COLO668 (cell line): ENCODE data around the gene TOX2.

Experiments
- DNase-seq: peaks from one replicate; lab custom pipeline; 2025; ENCODE audit not compliant: unreplicated experiment; lab: John Stamatoyannopoulos, UW

TOX2 gene

GRCh38 chr20:44016525-44016924, 101.9 kb downstream of the TOX2 start:
- no peak for DNase-seq

GRCh38 chr20:44017211-44017610, 102.6 kb downstream of the TOX2 start:
- no peak for DNase-seq

GRCh38 chr20:44017905-44018258, 103.2 kb downstream of the TOX2 start:
- no peak for DNase-seq

- DNase-seq, result peak; percentile 92
Measured at GRCh38 chr20:44018259-44018941, 103.7 kb downstream of the TOX2 start.

GRCh38 chr20:44018942-44019637, 104.4 kb downstream of the TOX2 start:
- DNase-seq, result no peak

GRCh38 chr20:44019638-44020335, 105.1 kb downstream of the TOX2 start:
- no peak for DNase-seq

- peak; percentile 29 for DNase-seq
Measured at GRCh38 chr20:44020406-44021148, 105.9 kb downstream of the TOX2 start.

GRCh38 chr20:44021186-44021585, 106.5 kb downstream of the TOX2 start:
- no peak for DNase-seq

- no peak for DNase-seq
Measured at GRCh38 chr20:44021900-44022299, 107.2 kb downstream of the TOX2 start.

- DNase-seq, result no peak
Measured at GRCh38 chr20:44022464-44022863, 107.8 kb downstream of the TOX2 start.

- DNase-seq, result peak; percentile 16
Measured at GRCh38 chr20:44023515-44024371, 109.1 kb downstream of the TOX2 start.

GRCh38 chr20:44024820-44025580, 110.3 kb downstream of the TOX2 start:
- DNase-seq, result no peak

- DNase-seq, result no peak
Measured at GRCh38 chr20:44025756-44026155, 111.1 kb downstream of the TOX2 start.

GRCh38 chr20:44026647-44027342, 112.1 kb downstream of the TOX2 start:
- DNase-seq, result no peak

- no peak for DNase-seq
Measured at GRCh38 chr20:44027343-44028002, 112.8 kb downstream of the TOX2 start.

GRCh38 chr20:44028003-44028730, 113.5 kb downstream of the TOX2 start:
- no peak for DNase-seq

GRCh38 chr20:44028868-44029847, 114.5 kb downstream of the TOX2 start:
- no peak for DNase-seq
